ENCODE results near the gene LCLAT1. TPM values are rescaled to one million over a fixed set of nuclear protein-coding genes. Genes with fewer than 3 reads are reported as not detected.

Gene LCLAT1
- total RNA-seq, 1 donor from 2014 or later = 18.8 TPM

DNA sequence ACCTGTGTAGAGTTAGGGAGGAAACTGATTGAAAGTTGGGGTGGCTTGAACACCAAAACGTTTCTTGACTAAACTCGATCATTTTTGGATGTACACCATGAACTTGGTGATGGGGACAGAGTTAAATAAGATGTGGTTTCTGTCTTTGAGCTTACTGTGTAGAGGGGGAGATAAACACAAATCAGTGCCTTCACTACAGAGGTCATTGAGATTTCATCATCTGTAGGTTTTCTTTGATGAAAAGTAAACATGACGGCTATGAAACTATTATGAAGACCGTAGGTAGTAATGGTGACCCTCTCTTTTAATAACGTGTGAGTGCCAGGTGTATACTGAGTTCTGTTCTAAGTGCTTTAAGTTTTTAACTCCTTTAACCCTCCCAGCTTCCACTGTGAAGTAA, 6.5 kb downstream of the LCLAT1 start:
- Histone ChIP-seq H3K27me3 (ENCODE audit: control insufficient read depth in 3 of 3, insufficient read depth in 3 of 3, low read length in 3 of 3) (no peaks in the 10 kb centered on the region), H3K9ac (ENCODE audit: low read depth in 1 of 3, low read length in 3 of 3) (no peak overlapping the region), H3K4me1 (ENCODE audit: control insufficient read depth in 3 of 3, insufficient read depth in 3 of 3, low read length in 3 of 3) (peaks cover 0 to 3% (median 0%) of the 10 kb centered on the region in 3 donors), H3K9me3 (ENCODE audit: control insufficient read depth in 3 of 3, low read length in 3 of 3) (no peaks in the 10 kb centered on the region), H3K4me3 (ENCODE audit: low read length in 3 of 3) (no peak overlapping the region), H3K27ac (ENCODE audit: low read depth, low read length) (no peak overlapping the region), H3K36me3 (ENCODE audit: control insufficient read depth in 3 of 3, insufficient read depth in 3 of 3, low read length in 3 of 3) (no peaks in the 10 kb centered on the region)

- no peaks in the 10 kb centered on the region for H3K27me3 ChIP-seq (ENCODE audit: control insufficient read depth in 3 of 3, insufficient read depth in 3 of 3, low read length in 3 of 3)
- H3K9ac ChIP-seq (ENCODE audit: low read depth in 1 of 3, low read length in 3 of 3) = no peak overlapping the region
- no peaks in the 10 kb centered on the region for H3K36me3 ChIP-seq (ENCODE audit: control insufficient read depth in 3 of 3, insufficient read depth in 3 of 3, low read length in 3 of 3)
- no peak overlapping the region for H3K4me3 ChIP-seq (ENCODE audit: low read length in 3 of 3)
- peaks cover 0 to 6% (median 3%) of the 10 kb centered on the region in 3 donors for H3K4me1 ChIP-seq (ENCODE audit: control insufficient read depth in 3 of 3, insufficient read depth in 3 of 3, low read length in 3 of 3)
- no peak overlapping the region for H3K27ac ChIP-seq (ENCODE audit: low read depth, low read length)
- H3K9me3 ChIP-seq (ENCODE audit: control insufficient read depth in 3 of 3, low read length in 3 of 3) = no peaks in the 10 kb centered on the region
Observed at GRCh38 chr2:30454571-30454970, 7.5 kb downstream of the LCLAT1 start.

GRCh38 chr2:30455114-30455738, 8.2 kb downstream of the LCLAT1 start:
- H3K9ac ChIP-seq (ENCODE audit: low read depth in 1 of 3, low read length in 3 of 3) = no peak overlapping the region
- no peak overlapping the region for H3K27ac ChIP-seq (ENCODE audit: low read depth, low read length)
- H3K27me3 ChIP-seq (ENCODE audit: control insufficient read depth in 3 of 3, insufficient read depth in 3 of 3, low read length in 3 of 3) = no peaks in the 10 kb centered on the region
- no peaks in the 10 kb centered on the region for H3K9me3 ChIP-seq (ENCODE audit: control insufficient read depth in 3 of 3, low read length in 3 of 3)
- H3K4me3 ChIP-seq (ENCODE audit: low read length in 3 of 3) = no peak overlapping the region
- H3K36me3 ChIP-seq (ENCODE audit: control insufficient read depth in 3 of 3, insufficient read depth in 3 of 3, low read length in 3 of 3) = no peaks in the 10 kb centered on the region
- H3K4me1 ChIP-seq (ENCODE audit: control insufficient read depth in 3 of 3, insufficient read depth in 3 of 3, low read length in 3 of 3) = peaks cover 0 to 6% (median 3%) of the 10 kb centered on the region in 3 donors

GRCh38 chr2:30456106-30456505, 9.1 kb downstream of the LCLAT1 start:
- Histone ChIP-seq H3K27ac (ENCODE audit: low read depth, low read length) (no peak overlapping the region), H3K9me3 (ENCODE audit: control insufficient read depth in 3 of 3, low read length in 3 of 3) (no peaks in the 10 kb centered on the region), H3K27me3 (ENCODE audit: control insufficient read depth in 3 of 3, insufficient read depth in 3 of 3, low read length in 3 of 3) (no peaks in the 10 kb centered on the region), H3K36me3 (ENCODE audit: control insufficient read depth in 3 of 3, insufficient read depth in 3 of 3, low read length in 3 of 3) (no peaks in the 10 kb centered on the region), H3K4me3 (ENCODE audit: low read length in 3 of 3) (no peak overlapping the region), H3K9ac (ENCODE audit: low read depth in 1 of 3, low read length in 3 of 3) (no peak overlapping the region), H3K4me1 (ENCODE audit: control insufficient read depth in 3 of 3, insufficient read depth in 3 of 3, low read length in 3 of 3) (peaks cover 0 to 6% (median 2%) of the 10 kb centered on the region in 3 donors)

DNA sequence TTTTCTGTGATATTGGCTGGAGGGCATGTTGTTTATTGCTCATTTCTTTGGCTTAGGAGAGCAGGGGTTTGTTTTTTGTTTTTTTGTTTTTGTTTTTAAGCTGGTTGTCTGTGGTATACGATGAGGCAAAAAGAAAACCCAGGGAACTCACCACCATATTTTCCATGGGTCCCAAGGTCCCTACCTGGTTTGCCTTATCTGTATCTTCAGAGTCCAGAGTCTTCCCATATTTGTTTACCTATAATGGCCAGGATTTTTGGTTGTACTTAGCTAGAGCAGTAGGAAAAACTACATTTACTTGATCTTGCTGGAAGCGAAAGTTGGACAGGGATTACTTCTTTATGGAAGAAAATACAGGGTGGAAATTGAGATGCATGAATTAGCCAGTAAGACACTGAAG, 9.5 kb downstream of the LCLAT1 start:
- Histone ChIP-seq H3K27ac (ENCODE audit: low read depth, low read length) (no peak overlapping the region), H3K4me1 (ENCODE audit: control insufficient read depth in 3 of 3, insufficient read depth in 3 of 3, low read length in 3 of 3) (peaks cover 0 to 6% (median 0%) of the 10 kb centered on the region in 3 donors), H3K36me3 (ENCODE audit: control insufficient read depth in 3 of 3, insufficient read depth in 3 of 3, low read length in 3 of 3) (no peaks in the 10 kb centered on the region)

DNA sequence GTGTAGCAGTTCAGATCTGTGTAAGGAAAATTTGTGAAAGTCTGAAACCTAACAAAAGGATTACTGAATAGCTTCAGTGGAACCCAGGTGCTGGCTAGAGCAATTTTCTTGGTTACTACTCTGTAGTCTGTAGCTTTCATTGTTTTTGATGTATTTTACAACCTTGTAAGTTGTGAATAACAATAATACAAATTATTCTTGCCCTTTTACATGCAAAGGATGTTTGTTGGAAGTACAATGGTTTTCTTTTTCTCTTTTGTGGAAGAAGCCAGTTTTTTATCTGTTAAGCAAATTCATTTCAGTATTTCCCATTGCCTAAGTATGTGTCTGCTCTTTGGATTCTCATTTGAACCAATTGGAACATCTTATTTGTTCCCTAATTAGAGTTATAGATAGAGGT, 10.2 kb downstream of the LCLAT1 start:
- H3K9ac ChIP-seq (ENCODE audit: low read depth in 1 of 3, low read length in 3 of 3) = no peak overlapping the region
- no peaks in the 10 kb centered on the region for H3K36me3 ChIP-seq (ENCODE audit: control insufficient read depth in 3 of 3, insufficient read depth in 3 of 3, low read length in 3 of 3)
- no peak overlapping the region for H3K4me3 ChIP-seq (ENCODE audit: low read length in 3 of 3)
- no peak overlapping the region for H3K27ac ChIP-seq (ENCODE audit: low read depth, low read length)
- peaks cover 0 to 6% (median 0%) of the 10 kb centered on the region in 3 donors for H3K4me1 ChIP-seq (ENCODE audit: control insufficient read depth in 3 of 3, insufficient read depth in 3 of 3, low read length in 3 of 3)
- no peaks in the 10 kb centered on the region for H3K27me3 ChIP-seq (ENCODE audit: control insufficient read depth in 3 of 3, insufficient read depth in 3 of 3, low read length in 3 of 3)
- H3K9me3 ChIP-seq (ENCODE audit: control insufficient read depth in 3 of 3, low read length in 3 of 3) = no peaks in the 10 kb centered on the region

More for the DNA sequence above, 9.5 kb downstream of the LCLAT1 start:
- H3K9me3 ChIP-seq (ENCODE audit: control insufficient read depth in 3 of 3, low read length in 3 of 3) = no peaks in the 10 kb centered on the region
- H3K27me3 ChIP-seq (ENCODE audit: control insufficient read depth in 3 of 3, insufficient read depth in 3 of 3, low read length in 3 of 3) = no peaks in the 10 kb centered on the region
- no peak overlapping the region for H3K9ac ChIP-seq (ENCODE audit: low read depth in 1 of 3, low read length in 3 of 3)
- no peak overlapping the region for H3K4me3 ChIP-seq (ENCODE audit: low read length in 3 of 3)

- Histone ChIP-seq H3K36me3 (ENCODE audit: control insufficient read depth in 3 of 3, insufficient read depth in 3 of 3, low read length in 3 of 3) (no peaks in the 10 kb centered on the region), H3K9ac (ENCODE audit: low read depth in 1 of 3, low read length in 3 of 3) (no peak overlapping the region), H3K9me3 (ENCODE audit: control insufficient read depth in 3 of 3, low read length in 3 of 3) (no peaks in the 10 kb centered on the region), H3K4me3 (ENCODE audit: low read length in 3 of 3) (no peak overlapping the region), H3K27me3 (ENCODE audit: control insufficient read depth in 3 of 3, insufficient read depth in 3 of 3, low read length in 3 of 3) (no peaks in the 10 kb centered on the region), H3K4me1 (ENCODE audit: control insufficient read depth in 3 of 3, insufficient read depth in 3 of 3, low read length in 3 of 3) (peaks cover 0 to 6% (median 0%) of the 10 kb centered on the region in 3 donors), H3K27ac (ENCODE audit: low read depth, low read length) (peak overlapping the region; percentile 10)
Observed at GRCh38 chr2:30459140-30459539, 12.1 kb downstream of the LCLAT1 start.

DNA sequence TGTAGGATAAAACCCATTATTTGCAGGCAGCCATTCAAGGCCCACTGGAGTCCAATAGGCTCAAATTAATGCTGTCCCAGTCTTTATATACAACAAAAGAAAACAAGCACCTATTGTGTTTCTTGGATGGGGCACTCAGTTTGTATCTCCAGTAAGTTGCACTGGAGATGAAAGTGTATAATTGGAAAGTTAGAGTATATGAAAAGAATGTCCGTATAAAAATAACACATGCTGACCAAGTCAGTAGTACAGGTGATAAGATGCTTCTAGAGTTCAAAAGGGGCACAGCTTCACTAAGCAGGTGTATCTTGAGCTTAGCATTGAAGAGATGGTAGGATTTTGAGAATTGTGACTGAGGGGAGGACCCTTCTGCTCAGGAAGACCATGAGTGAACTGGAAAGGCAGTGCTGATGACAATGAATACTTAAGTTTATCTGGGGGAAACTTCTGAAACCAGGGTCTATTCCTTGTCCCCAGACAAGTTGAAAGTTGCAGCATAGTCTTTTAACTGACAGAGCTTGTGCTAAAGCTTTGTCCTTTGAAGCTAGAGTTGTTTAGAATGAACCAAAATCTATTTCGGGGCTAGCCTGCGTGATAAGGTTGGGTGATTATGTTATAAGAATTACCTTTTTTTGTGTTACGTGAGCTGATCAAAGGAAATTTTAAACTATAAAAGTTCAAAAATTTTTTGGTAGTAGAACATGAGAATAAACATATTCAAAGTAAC, 15.2 kb downstream of the LCLAT1 start:
- Histone ChIP-seq H3K36me3 (ENCODE audit: control insufficient read depth in 3 of 3, insufficient read depth in 3 of 3, low read length in 3 of 3) (no peaks in the 10 kb centered on the region), H3K9ac (ENCODE audit: low read depth in 1 of 3, low read length in 3 of 3) (no peak overlapping the region), H3K27ac (ENCODE audit: low read depth, low read length) (no peak overlapping the region), H3K27me3 (ENCODE audit: control insufficient read depth in 3 of 3, insufficient read depth in 3 of 3, low read length in 3 of 3) (no peaks in the 10 kb centered on the region), H3K9me3 (ENCODE audit: control insufficient read depth in 3 of 3, low read length in 3 of 3) (no peaks in the 10 kb centered on the region), H3K4me3 (ENCODE audit: low read length in 3 of 3) (no peak overlapping the region), H3K4me1 (ENCODE audit: control insufficient read depth in 3 of 3, insufficient read depth in 3 of 3, low read length in 3 of 3) (peaks cover 0 to 6% (median 0%) of the 10 kb centered on the region in 3 donors)

- peaks cover 0 to 6% (median 0%) of the 10 kb centered on the region in 3 donors for H3K4me1 ChIP-seq (ENCODE audit: control insufficient read depth in 3 of 3, insufficient read depth in 3 of 3, low read length in 3 of 3)
Observed at GRCh38 chr2:30463535-30463934, 16.5 kb downstream of the LCLAT1 start.

GRCh38 chr2:30464544-30465170, 17.6 kb downstream of the LCLAT1 start:
- no peaks in the 10 kb centered on the region for H3K36me3 ChIP-seq (ENCODE audit: control insufficient read depth in 3 of 3, insufficient read depth in 3 of 3, low read length in 3 of 3)
- no peaks in the 10 kb centered on the region for H3K27me3 ChIP-seq (ENCODE audit: control insufficient read depth in 3 of 3, insufficient read depth in 3 of 3, low read length in 3 of 3)
- H3K4me3 ChIP-seq (ENCODE audit: low read length in 3 of 3) = peak overlapping the region in 1 of 3 donors; percentile 1
- H3K9ac ChIP-seq (ENCODE audit: low read depth in 1 of 3, low read length in 3 of 3) = no peak overlapping the region
- peaks cover 0 to 2% (median 0%) of the 10 kb centered on the region in 3 donors for H3K9me3 ChIP-seq (ENCODE audit: control insufficient read depth in 3 of 3, low read length in 3 of 3)
- no peaks in the 10 kb centered on the region for H3K4me1 ChIP-seq (ENCODE audit: control insufficient read depth in 3 of 3, insufficient read depth in 3 of 3, low read length in 3 of 3)
- H3K27ac ChIP-seq (ENCODE audit: low read depth, low read length) = no peak overlapping the region

More at GRCh38 chr2:30463535-30463934, 16.5 kb downstream of the LCLAT1 start:
- H3K27ac ChIP-seq (ENCODE audit: low read depth, low read length) = no peak overlapping the region
- no peak overlapping the region for H3K4me3 ChIP-seq (ENCODE audit: low read length in 3 of 3)
- H3K36me3 ChIP-seq (ENCODE audit: control insufficient read depth in 3 of 3, insufficient read depth in 3 of 3, low read length in 3 of 3) = no peaks in the 10 kb centered on the region
- H3K9me3 ChIP-seq (ENCODE audit: control insufficient read depth in 3 of 3, low read length in 3 of 3) = peaks cover 0 to 2% (median 0%) of the 10 kb centered on the region in 3 donors
- no peaks in the 10 kb centered on the region for H3K27me3 ChIP-seq (ENCODE audit: control insufficient read depth in 3 of 3, insufficient read depth in 3 of 3, low read length in 3 of 3)
- H3K9ac ChIP-seq (ENCODE audit: low read depth in 1 of 3, low read length in 3 of 3) = no peak overlapping the region
